ENCODE data around the gene ORC2.
A peak's percentile ranks its signal among the peaks of the same experiment; 100 is the strongest.
"Not testable (repeated sequence)": the region's sequence is repeated elsewhere in the genome, so short reads cannot be mapped to it uniquely, and the experiment has no call there.

ORC2 gene

GRCh38 chr2:200963124-200963917, at the start of gene ORC2:
TSS of gene ORC2 (minus strand) at chr2:200963660. CDS start at chr2:200958123, 5,537 bp downstream.
- peak; percentile 89 for DNase-seq (ENCODE audit: low read depth)

- DNase-seq (ENCODE audit: low read depth), result no peak
These were observed 44.9 kb upstream of the ORC2 start for GRCh38 chr2:201008296-201008829.

- no peak for DNase-seq (ENCODE audit: low read depth)
These were observed 44.1 kb upstream of the ORC2 start for GRCh38 chr2:201007584-201007998.

- no peak for DNase-seq (ENCODE audit: low read depth)
These were observed 43.2 kb upstream of the ORC2 start for GRCh38 chr2:201006704-201007103.

- no peak for DNase-seq (ENCODE audit: low read depth)
These were observed 40.9 kb upstream of the ORC2 start for GRCh38 chr2:201004370-201004769.

GRCh38 chr2:200993097-200993496, 29.6 kb upstream of the ORC2 start:
- no peak for DNase-seq (ENCODE audit: low read depth)

- DNase-seq (ENCODE audit: low read depth), result no peak
These were observed 23.7 kb upstream of the ORC2 start for GRCh38 chr2:200987137-200987536.

- no peak for DNase-seq (ENCODE audit: low read depth)
These were observed 22.3 kb upstream of the ORC2 start for GRCh38 chr2:200985799-200986198.

GRCh38 chr2:200976710-200977109, 13.2 kb upstream of the ORC2 start:
- no peak for DNase-seq (ENCODE audit: low read depth)

GRCh38 chr2:200975672-200976071, 12.2 kb upstream of the ORC2 start:
- no peak for DNase-seq (ENCODE audit: low read depth)

- not testable (repeated sequence) for DNase-seq (ENCODE audit: low read depth)
These were observed 6.6 kb upstream of the ORC2 start for GRCh38 chr2:200970057-200970456.

GRCh38 chr2:200968735-200969134, 5.3 kb upstream of the ORC2 start:
- DNase-seq (ENCODE audit: low read depth), result no peak

- DNase-seq (ENCODE audit: low read depth), result no peak
These were observed 4.7 kb upstream of the ORC2 start for GRCh38 chr2:200968162-200968561.

- no peak for DNase-seq (ENCODE audit: low read depth)
These were observed 3.3 kb upstream of the ORC2 start for GRCh38 chr2:200966770-200967169.

GRCh38 chr2:200964498-200964897, 1.0 kb upstream of the ORC2 start:
- DNase-seq (ENCODE audit: low read depth), result no peak

GRCh38 chr2:200963918-200964252, 425 bp upstream of the ORC2 start:
- not testable (repeated sequence) for DNase-seq (ENCODE audit: low read depth)

- DNase-seq (ENCODE audit: low read depth), result no peak
These were observed 693 bp downstream of the ORC2 start for GRCh38 chr2:200962811-200963123.

- DNase-seq (ENCODE audit: low read depth), result no peak
These were observed 1.8 kb downstream of the ORC2 start for GRCh38 chr2:200961674-200962073.

- DNase-seq (ENCODE audit: low read depth), result no peak
These were observed 13.1 kb downstream of the ORC2 start for GRCh38 chr2:200950378-200950777.

GRCh38 chr2:200945395-200945729, 18.1 kb downstream of the ORC2 start:
- no peak for DNase-seq (ENCODE audit: low read depth)

- DNase-seq (ENCODE audit: low read depth), result no peak
These were observed 18.7 kb downstream of the ORC2 start for GRCh38 chr2:200944467-200945394.

- DNase-seq (ENCODE audit: low read depth), result no peak
These were observed 19.8 kb downstream of the ORC2 start for GRCh38 chr2:200943527-200944105.

- no peak for DNase-seq (ENCODE audit: low read depth)
These were observed 23.6 kb downstream of the ORC2 start for GRCh38 chr2:200939832-200940231.
